Measurements from ENCODE around the gene MYL12A.
"Not testable (repeated sequence)": the region's sequence is repeated elsewhere in the genome, so short reads cannot be mapped to it uniquely, and the experiment has no call there.

The MYL12A gene

GRCh38 chr18:3247240-3248061, at the start of gene MYL12A:
Gene MYL12A (plus strand): TSS chr18:3247801. CDS start chr18:3253248, 5,447 bp downstream.
- peak; percentile 98 for DNase-seq (ENCODE audit: low spot score)

GRCh38 chr18:3198260-3198860, 49.2 kb upstream of the MYL12A start:
- DNase-seq (ENCODE audit: low spot score): not testable (repeated sequence)

GRCh38 chr18:3199942-3200645, 47.5 kb upstream of the MYL12A start:
- no peak for DNase-seq (ENCODE audit: low spot score)

GRCh38 chr18:3205239-3205638, 42.4 kb upstream of the MYL12A start:
- DNase-seq (ENCODE audit: low spot score): no peak

GRCh38 chr18:3207565-3207964, 40.0 kb upstream of the MYL12A start:
- no peak for DNase-seq (ENCODE audit: low spot score)

- DNase-seq (ENCODE audit: low spot score): peak; percentile 33
These were observed 37.6 kb upstream of the MYL12A start for GRCh38 chr18:3209859-3210569.

- no peak for DNase-seq (ENCODE audit: low spot score)
These were observed 36.2 kb upstream of the MYL12A start for GRCh38 chr18:3211236-3211992.

GRCh38 chr18:3212657-3213056, 34.9 kb upstream of the MYL12A start:
- no peak for DNase-seq (ENCODE audit: low spot score)

- DNase-seq (ENCODE audit: low spot score): peak; percentile 22
These were observed 34.1 kb upstream of the MYL12A start for GRCh38 chr18:3213300-3214059.

- no peak for DNase-seq (ENCODE audit: low spot score)
These were observed 32.6 kb upstream of the MYL12A start for GRCh38 chr18:3214855-3215637.

- no peak for DNase-seq (ENCODE audit: low spot score)
These were observed 30.6 kb upstream of the MYL12A start for GRCh38 chr18:3216987-3217386.

GRCh38 chr18:3217948-3218647, 29.5 kb upstream of the MYL12A start:
- DNase-seq (ENCODE audit: low spot score): no peak

GRCh38 chr18:3218819-3219218, 28.8 kb upstream of the MYL12A start:
- DNase-seq (ENCODE audit: low spot score): no peak

- DNase-seq (ENCODE audit: low spot score): no peak
These were observed 28.4 kb upstream of the MYL12A start for GRCh38 chr18:3219241-3219630.

GRCh38 chr18:3219631-3220335, 27.8 kb upstream of the MYL12A start, which contains the start of gene MYOM1:
Gene MYOM1 (minus strand): TSS chr18:3219968. CDS start chr18:3215223, 4,745 bp downstream.
- no peak for DNase-seq (ENCODE audit: low spot score)

- not testable (repeated sequence) for DNase-seq (ENCODE audit: low spot score)
These were observed 26.7 kb upstream of the MYL12A start for GRCh38 chr18:3220868-3221267.

- DNase-seq (ENCODE audit: low spot score): no peak
These were observed 26.1 kb upstream of the MYL12A start for GRCh38 chr18:3221496-3221895.

- DNase-seq (ENCODE audit: low spot score): peak; percentile 35
These were observed 24.2 kb upstream of the MYL12A start for GRCh38 chr18:3223356-3223755.

- DNase-seq (ENCODE audit: low spot score): no peak
These were observed 23.4 kb upstream of the MYL12A start for GRCh38 chr18:3224223-3224622.

Measured in activated CD4-positive, alpha-beta T cell treated with anti-CD3 and anti-CD28 coated beads, Interleukin-2, Interleukin-4, amounts not matched to agents 100 ng/mL and 50 ng/mL, durations not matched to agents 16 hours and 8 hours (primary cell).